Cardiac fibroblast (primary cell): Measurements from ENCODE around the gene SSH2.

ENCODE experiments used
- DNase-seq, 2 donors: peaks; one replicate each; pipeline versions ENCODE4 v3.0.0 to v3.0.0-alpha.2; 2010; ENCODE audit warnings: low read depth in 2 of 2
- H3K4me3 ChIP-seq, 2 donors: replicated peaks in 1 of 2; 1 replicate in 1 of 2; 2 replicates in 1 of 2; pipeline ENCODE4 v1.5.1; 2011; ENCODE audit warnings: low read depth in 2 of 2, low read length in 2 of 2, mild to moderate bottlenecking in 2 of 2, moderate library complexity in 1 of 2
- CTCF ChIP-seq: IDR thresholded peaks from one replicate; pipeline ENCODE4 v1.5.1; 2011; ENCODE audit warnings: low read depth, mild to moderate bottlenecking, low read length, inconsistent platforms

The SSH2 gene

GRCh38 chr17:29603109-29603674 lies 326.8 kb downstream of the SSH2 start:
- no peak for TF ChIP-seq CTCF
- no peak overlapping the region for H3K4me3 ChIP-seq
- no peak for DNase-seq

- no peak for DNase-seq
- H3K4me3 ChIP-seq = no peak overlapping the region
- no peak for TF ChIP-seq CTCF
Measured at GRCh38 chr17:29597361-29598172, 332.5 kb downstream of the SSH2 start.

GRCh38 chr17:29596811-29597210 lies 333.2 kb downstream of the SSH2 start:
- no peak for DNase-seq
- H3K4me3 ChIP-seq = no peak overlapping the region

GRCh38 chr17:29595943-29596774 lies 333.9 kb downstream of the SSH2 start:
- no peak for DNase-seq
- TF ChIP-seq CTCF = no peak
- no peak overlapping the region for H3K4me3 ChIP-seq

More at GRCh38 chr17:29596811-29597210, 333.2 kb downstream of the SSH2 start:
- TF ChIP-seq CTCF = no peak

- no peak overlapping the region for H3K4me3 ChIP-seq
- no peak for DNase-seq
- TF ChIP-seq CTCF = no peak
Measured at GRCh38 chr17:29595107-29595942, 334.7 kb downstream of the SSH2 start.

- TF ChIP-seq CTCF = no peak
- no peak overlapping the region for H3K4me3 ChIP-seq
- no peak for DNase-seq
Measured at GRCh38 chr17:29594519-29595090, 335.4 kb downstream of the SSH2 start.
